Uterus (tissue), 2 donors: ENCODE measurements around the gene OPCML.

Source experiments
- POLR2A ChIP-seq, 2 donors: fragments of 450-650 bp; IDR thresholded peaks; one replicate each; pipeline ENCODE4 v1.6.1; 2016; ENCODE audit warnings: antibody characterized with exemption in 2 of 2, mild to moderate bottlenecking in 1 of 2, moderate library complexity in 1 of 2
- TF ChIP-seq, protein P1 (sequence below), 4 experiments: fragments of 200-600 bp in 2 of 4; fragments of 450-650 bp in 2 of 4; sonication (generic) in 2 of 4; IDR thresholded peaks; one replicate each; pipeline ENCODE4 v1.5.1; 2016 to 2019; ENCODE audit warnings: antibody characterized with exemption in 4 of 4, mild to moderate bottlenecking in 2 of 4, moderate library complexity in 1 of 4

DNA sequence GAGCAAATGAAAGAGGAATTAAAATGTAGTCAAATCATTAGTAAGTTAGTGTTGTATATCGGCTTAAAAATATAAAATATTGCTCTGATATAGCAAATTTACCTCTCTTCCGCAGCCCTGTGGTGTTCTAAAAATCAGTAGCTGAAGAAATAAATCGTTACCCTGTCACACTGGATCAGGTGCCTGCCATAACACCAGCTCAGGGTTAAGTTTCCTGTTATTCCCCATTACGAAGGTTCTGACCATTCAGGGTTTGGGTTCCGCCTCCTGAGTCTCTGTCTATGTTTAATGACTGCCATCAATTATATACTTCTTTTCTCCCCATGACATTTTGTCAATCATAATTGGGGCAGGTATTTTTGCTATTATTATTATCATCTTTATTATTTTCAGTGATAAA lies 658.5 kb downstream of the OPCML start:
- TF ChIP-seq, protein P1, sequence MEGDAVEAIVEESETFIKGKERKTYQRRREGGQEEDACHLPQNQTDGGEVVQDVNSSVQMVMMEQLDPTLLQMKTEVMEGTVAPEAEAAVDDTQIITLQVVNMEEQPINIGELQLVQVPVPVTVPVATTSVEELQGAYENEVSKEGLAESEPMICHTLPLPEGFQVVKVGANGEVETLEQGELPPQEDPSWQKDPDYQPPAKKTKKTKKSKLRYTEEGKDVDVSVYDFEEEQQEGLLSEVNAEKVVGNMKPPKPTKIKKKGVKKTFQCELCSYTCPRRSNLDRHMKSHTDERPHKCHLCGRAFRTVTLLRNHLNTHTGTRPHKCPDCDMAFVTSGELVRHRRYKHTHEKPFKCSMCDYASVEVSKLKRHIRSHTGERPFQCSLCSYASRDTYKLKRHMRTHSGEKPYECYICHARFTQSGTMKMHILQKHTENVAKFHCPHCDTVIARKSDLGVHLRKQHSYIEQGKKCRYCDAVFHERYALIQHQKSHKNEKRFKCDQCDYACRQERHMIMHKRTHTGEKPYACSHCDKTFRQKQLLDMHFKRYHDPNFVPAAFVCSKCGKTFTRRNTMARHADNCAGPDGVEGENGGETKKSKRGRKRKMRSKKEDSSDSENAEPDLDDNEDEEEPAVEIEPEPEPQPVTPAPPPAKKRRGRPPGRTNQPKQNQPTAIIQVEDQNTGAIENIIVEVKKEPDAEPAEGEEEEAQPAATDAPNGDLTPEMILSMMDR (IDR thresholded peaks at IDR 0.05) = no peak
- TF ChIP-seq POLR2A (IDR thresholded peaks at IDR 0.05) = no peak
